T-cell (primary cell): ENCODE measurements around the gene SLC6A5. TPM values are rescaled to one million over a fixed set of nuclear protein-coding genes. Genes with fewer than 3 reads are reported as not detected.

Source experiments
- ATAC-seq, 4 experiments: fragments of 200-7000 bp in 3 of 4; fragments of 150-1000 bp in 1 of 4; cut with Tn5 transposase; replicated peaks in 1 of 4; 1 replicate in 3 of 4; 2 replicates in 1 of 4; pipeline ENCODE4 v1.10.0; 2021; ENCODE audit warnings: moderate library complexity in 3 of 4, mild to moderate bottlenecking in 2 of 4, moderate number of reproducible peaks in 1 of 4
- CTCF ChIA-PET, 2 donors: fragments of 300-600 bp; sonication (Branson Sonifier 250); formaldehyde crosslinking; loops; one replicate each; lab custom pipeline; 2022; ENCODE audit warnings: antibody characterized with exemption in 2 of 2; lab: Charles Lee
- POLR2A ChIA-PET, 2 donors: fragments of 300-600 bp; sonication (Branson Sonifier 250); formaldehyde crosslinking; loops; one replicate each; lab custom pipeline; 2022; ENCODE audit warnings: antibody characterized with exemption in 2 of 2; lab: Charles Lee
- DNase-seq, 35 experiments: peaks; one replicate each; pipeline versions ENCODE4 v3.0.0 to v3.0.0-alpha.2; 2013 to 2023
- H3K27ac ChIP-seq: one replicate; pipeline ENCODE4 v1.5.1; 2013; ENCODE audit warnings: low read length
- H3K27me3 ChIP-seq, 2 experiments: replicated peaks in 1 of 2; 1 replicate in 1 of 2; 2 replicates in 1 of 2; pipeline versions ENCODE4 v1.6.1 to v1.7.0; 2013; ENCODE audit warnings: low read length in 1 of 2, mixed read lengths in 1 of 2; ENCODE audit not compliant: control insufficient read depth in 2 of 2, insufficient read depth in 2 of 2; ENCODE audit errors: extremely low read depth in 1 of 2
- H3K36me3 ChIP-seq, 2 donors: 1 replicate in 1 of 2; 2 replicates in 1 of 2; pipeline versions ENCODE4 v1.6.1 to v1.7.0; 2013; ENCODE audit warnings: low read length in 1 of 2; ENCODE audit not compliant: control insufficient read depth in 2 of 2, insufficient read depth in 1 of 2; ENCODE audit errors: extremely low read depth in 1 of 2
- H3K4me1 ChIP-seq, 2 experiments: 1 replicate in 1 of 2; 2 replicates in 1 of 2; pipeline versions ENCODE4 v1.6.1 to v1.7.0; 2013; ENCODE audit warnings: low read length in 2 of 2, mixed read lengths in 1 of 2; ENCODE audit not compliant: insufficient read depth in 2 of 2, control insufficient read depth in 1 of 2; ENCODE audit errors: extremely low read depth in 1 of 2
- H3K4me3 ChIP-seq, 2 donors: 1 replicate in 1 of 2; 2 replicates in 1 of 2; pipeline versions ENCODE4 v1.5.1 to v1.7.0; 2013; ENCODE audit warnings: mild to moderate bottlenecking in 2 of 2, low read length in 1 of 2, moderate library complexity in 1 of 2; ENCODE audit not compliant: control insufficient read depth in 1 of 2; ENCODE audit errors: extremely low read depth in 1 of 2
- H3K9me3 ChIP-seq: 2 replicates; pipeline ENCODE4 v1.7.0; 2013
- H3K27ac Mint-ChIP-seq, 2 donors: one replicate each; pipeline ENCODE4 v1.8.0; 2020 to 2021; ENCODE audit warnings: mild to moderate bottlenecking in 2 of 2, mixed read lengths in 2 of 2
- H3K27me3 Mint-ChIP-seq, 2 donors: one replicate each; pipeline ENCODE4 v1.8.0; 2021 to 2022; ENCODE audit warnings: mixed read lengths in 2 of 2
- H3K36me3 Mint-ChIP-seq: one replicate; pipeline ENCODE4 v1.8.0; 2021; ENCODE audit warnings: mixed read lengths
- H3K4me1 Mint-ChIP-seq, 3 donors: one replicate each; pipeline ENCODE4 v1.8.0; 2020 to 2022; ENCODE audit warnings: mixed read lengths in 3 of 3, mild to moderate bottlenecking in 1 of 3
- H3K4me3 Mint-ChIP-seq, 3 donors: one replicate each; pipeline ENCODE4 v1.8.0; 2020 to 2022; ENCODE audit warnings: mild to moderate bottlenecking in 3 of 3, mixed read lengths in 3 of 3, moderate library complexity in 3 of 3
- H3K9me3 Mint-ChIP-seq, 3 donors: one replicate each; pipeline ENCODE4 v1.8.0; 2020 to 2022; ENCODE audit warnings: mixed read lengths in 3 of 3
- WGBS: methylation state at CpG from one replicate; pipeline ENCODE4 v1.1.5; 2013; ENCODE audit warnings: missing lambda C conversion rate; ENCODE audit not compliant: insufficient coverage; 5-methylcytosine and 5-hydroxymethylcytosine counted together
- total RNA-seq, 35 experiments: library from RNA in 6 of 35; stranded (reverse) in 6 of 35; fragments of 120-200 nt in 1 of 35; gene quantifications; one replicate each; pipeline versions ENCODE4 v1.2.1 to v1.2.4 and lab custom pipeline; 2013 to 2026

SLC6A5 gene
- total RNA-seq, 5 donors from 2014 or later (not counting 1 experiment from before 2014, with no cell fraction given), result not detected

DNA sequence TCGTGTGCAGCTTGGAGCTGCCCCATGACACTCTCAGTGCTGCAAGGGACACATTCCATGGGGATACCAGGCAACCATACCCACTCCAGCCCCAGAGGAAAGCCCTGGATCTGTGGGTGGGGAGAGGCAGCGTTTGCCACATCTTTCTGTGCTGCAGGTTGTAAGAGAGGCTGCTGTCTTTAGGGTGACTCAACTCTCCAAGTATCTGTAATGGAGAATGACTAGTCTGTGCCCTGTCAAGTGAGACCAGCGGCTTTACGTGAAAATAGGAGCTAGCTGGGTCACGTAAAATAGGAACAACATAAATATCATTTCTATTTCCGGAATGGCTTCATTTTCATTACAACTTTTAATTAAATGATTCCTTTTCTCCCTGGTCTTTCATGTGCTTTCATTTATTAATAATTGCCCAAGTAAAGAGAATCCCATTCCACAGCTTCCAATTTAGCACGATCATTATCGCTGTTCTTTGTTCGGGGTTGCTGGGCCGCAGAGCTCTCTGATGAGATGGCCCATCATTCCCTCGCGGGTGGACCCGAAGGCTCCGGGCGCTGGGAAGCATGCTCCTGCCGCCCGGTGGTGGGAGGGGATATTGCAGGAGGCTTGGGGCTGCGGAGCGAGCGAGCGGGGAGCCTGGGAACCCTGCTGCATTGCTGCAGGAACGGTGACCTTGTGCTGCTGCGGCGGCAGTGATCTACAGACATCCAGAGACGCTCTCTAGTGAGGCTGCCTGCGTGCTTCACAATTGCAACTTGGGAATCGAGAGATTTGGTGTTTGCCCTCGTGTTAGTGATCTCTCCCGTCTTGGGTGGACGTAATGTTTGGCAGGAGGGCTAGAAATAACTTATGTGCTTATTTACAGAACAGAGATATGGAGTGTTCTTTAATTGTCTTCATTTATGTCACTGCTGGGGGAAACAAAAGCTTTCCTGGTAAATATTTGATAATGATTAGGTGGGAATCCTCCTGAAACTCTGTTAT is 10.6 kb downstream of the SLC6A5 start:
- Histone ChIP-seq H3K4me3 (no peak overlapping the region), H3K36me3 (no peaks in the 10 kb centered on the region), H3K4me1 (peaks cover 0 to 5% of the 10 kb centered on the region in 2 experiments), H3K9me3 (no peaks in the 10 kb centered on the region), H3K27me3 (peaks cover 10 to 45% of the 10 kb centered on the region in 2 experiments), H3K27ac (no peak overlapping the region)
- Mint-ChIP-seq H3K4me1 (peaks cover 7 to 10% (median 7%) of the 10 kb centered on the region in 3 donors), H3K4me3 (peak overlapping the region; percentile 14 to 52 (median 42)), H3K36me3 (no peaks in the 10 kb centered on the region), H3K27ac (no peak overlapping the region), H3K9me3 (no peaks in the 10 kb centered on the region), H3K27me3 (peaks cover 77 to 78% of the 10 kb centered on the region in 2 donors)
- ChIA-PET POLR2A (no interaction called here), CTCF (interaction anchor here (1.1 to 1.4 kb wide), 3 partner anchors 10 to 482 kb away, joined by 3 to 8 read pairs (median 4); no protein-coding TSS in a partner anchor)
- peak; percentile 40 to 66 (median 58) for ATAC-seq
- WGBS, result 8% methylated on average over 24 of the region's 30 CpGs
- peak in 32 of 35 experiments; percentile 3 to 50 (median 29) for DNase-seq

DNA sequence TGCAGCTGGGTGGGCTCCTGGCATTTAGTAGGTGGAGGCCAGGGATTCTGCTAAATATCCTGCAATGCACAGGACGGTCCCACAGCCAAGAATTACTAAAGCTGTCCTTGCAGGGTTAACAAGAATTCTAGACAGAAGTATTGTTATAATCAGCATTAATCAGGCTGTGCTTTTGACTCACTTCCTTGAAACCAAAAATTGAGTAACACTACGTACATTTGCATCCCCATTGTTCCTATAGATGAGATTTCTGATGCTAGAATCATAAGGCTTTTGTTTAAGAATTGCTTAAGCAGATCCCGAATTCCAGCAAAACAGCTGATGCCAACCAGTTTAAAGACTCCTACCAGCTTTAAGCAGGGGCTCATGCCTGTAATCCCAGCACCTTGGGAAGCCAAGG is 11.4 kb downstream of the SLC6A5 start:
- H3K27ac Mint-ChIP-seq, result no peak overlapping the region
- Histone ChIP-seq H3K27ac (no peak overlapping the region), H3K27me3 (peaks cover 10 to 37% of the 10 kb centered on the region in 2 experiments), H3K9me3 (no peaks in the 10 kb centered on the region), H3K4me3 (no peak overlapping the region), H3K36me3 (no peaks in the 10 kb centered on the region), H3K4me1 (peaks cover 0 to 5% of the 10 kb centered on the region in 2 experiments)
- DNase-seq (no peak), ATAC-seq (no peak)
- ChIA-PET POLR2A (interaction anchor here in 1 of 2 donors (0.6 kb wide), 1 partner anchor 89 kb away, joined by 5 read pairs; no protein-coding TSS in a partner anchor), CTCF (interaction anchor here in 1 of 2 donors (0.7 to 1.4 kb wide), 2 partner anchors 109 to 483 kb away, joined by 3 to 8 read pairs; no protein-coding TSS in a partner anchor)
- peaks cover 69 to 76% of the 10 kb centered on the region in 2 donors for H3K27me3 Mint-ChIP-seq
- H3K36me3 Mint-ChIP-seq, result no peaks in the 10 kb centered on the region
- H3K9me3 Mint-ChIP-seq, result no peaks in the 10 kb centered on the region
- no CpG with 5 or more reads among the region's 3 CpGs for WGBS
- H3K4me3 Mint-ChIP-seq, result peak overlapping the region in 1 of 3 donors; percentile 52
- peaks cover 7 to 10% (median 7%) of the 10 kb centered on the region in 3 donors for H3K4me1 Mint-ChIP-seq

DNA sequence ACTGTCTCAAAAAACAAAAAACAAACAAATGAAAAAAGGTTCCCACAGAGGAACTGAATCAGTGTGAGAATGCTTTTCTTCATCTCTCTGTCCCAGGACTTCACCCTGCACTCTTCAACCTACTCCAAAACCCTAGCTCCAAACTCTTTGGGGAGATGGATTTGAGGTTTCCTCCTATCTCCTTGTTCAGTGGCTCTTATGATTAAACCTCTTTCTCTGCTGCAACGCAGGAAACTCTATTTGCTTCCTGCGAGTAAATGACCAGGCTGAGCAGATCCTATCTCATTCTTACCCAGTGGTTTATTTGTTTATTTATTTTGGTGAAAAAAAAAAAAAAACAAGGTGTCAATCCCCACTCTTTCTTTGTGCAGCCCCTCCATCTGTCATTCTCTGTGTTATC is 12.0 kb downstream of the SLC6A5 start:
- ATAC-seq, result no peak

DNA sequence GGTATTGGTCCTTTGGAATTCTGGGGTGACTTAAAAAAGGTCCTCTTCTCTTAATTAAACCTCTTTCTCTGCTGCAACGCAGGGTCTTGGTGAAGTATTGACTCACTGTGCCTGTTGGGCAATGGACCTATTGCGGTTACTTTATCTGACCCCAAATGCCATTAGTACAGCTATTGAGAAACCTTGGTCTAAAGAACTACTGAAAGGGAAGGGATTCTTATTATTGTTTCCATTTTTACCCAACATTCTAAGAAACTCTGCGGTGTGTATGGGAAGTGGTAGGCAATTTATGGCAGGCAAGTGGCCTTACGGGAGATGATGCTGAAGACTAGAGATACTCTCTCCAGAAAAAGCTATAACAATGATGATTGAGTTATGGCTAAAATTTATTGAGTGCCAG is 12.5 kb downstream of the SLC6A5 start:
- Mint-ChIP-seq H3K9me3 (no peaks in the 10 kb centered on the region), H3K4me1 (peaks cover 7 to 10% (median 7%) of the 10 kb centered on the region in 3 donors), H3K36me3 (no peaks in the 10 kb centered on the region), H3K27ac (no peak overlapping the region), H3K4me3 (no peak overlapping the region), H3K27me3 (peaks cover 63 to 75% of the 10 kb centered on the region in 2 donors)
- no peaks in the 10 kb centered on the region for H3K36me3 ChIP-seq
- no peak overlapping the region for H3K4me3 ChIP-seq
- ChIA-PET CTCF (no interaction called here), POLR2A (no interaction called here)
- H3K4me1 ChIP-seq, result peaks cover 0 to 5% of the 10 kb centered on the region in 2 experiments
- H3K27ac ChIP-seq, result no peak overlapping the region
- no peak for ATAC-seq
- DNase-seq, result no peak
- H3K9me3 ChIP-seq, result no peaks in the 10 kb centered on the region
- no CpG with 5 or more reads among the region's 4 CpGs for WGBS
- H3K27me3 ChIP-seq, result peaks cover 7 to 31% of the 10 kb centered on the region in 2 experiments

More for the DNA sequence above, 12.0 kb downstream of the SLC6A5 start:
- Histone ChIP-seq H3K36me3 (no peaks in the 10 kb centered on the region), H3K4me3 (no peak overlapping the region), H3K4me1 (peaks cover 0 to 5% of the 10 kb centered on the region in 2 experiments), H3K27ac (no peak overlapping the region), H3K9me3 (no peaks in the 10 kb centered on the region), H3K27me3 (peaks cover 7 to 30% of the 10 kb centered on the region in 2 experiments)
- ChIA-PET CTCF (interaction anchor here in 1 of 2 donors (0.7 kb wide), 1 partner anchor 110 kb away, joined by 3 read pairs; no protein-coding TSS in a partner anchor), POLR2A (no interaction called here)
- H3K4me1 Mint-ChIP-seq, result peaks cover 7 to 10% (median 7%) of the 10 kb centered on the region in 3 donors
- no peaks in the 10 kb centered on the region for H3K9me3 Mint-ChIP-seq
- peaks cover 62 to 74% of the 10 kb centered on the region in 2 donors for H3K27me3 Mint-ChIP-seq
- no peak overlapping the region for H3K4me3 Mint-ChIP-seq
- H3K36me3 Mint-ChIP-seq, result no peaks in the 10 kb centered on the region
- no CpG with 5 or more reads among the region's 2 CpGs for WGBS
- no peak overlapping the region for H3K27ac Mint-ChIP-seq
- no peak for DNase-seq

DNA sequence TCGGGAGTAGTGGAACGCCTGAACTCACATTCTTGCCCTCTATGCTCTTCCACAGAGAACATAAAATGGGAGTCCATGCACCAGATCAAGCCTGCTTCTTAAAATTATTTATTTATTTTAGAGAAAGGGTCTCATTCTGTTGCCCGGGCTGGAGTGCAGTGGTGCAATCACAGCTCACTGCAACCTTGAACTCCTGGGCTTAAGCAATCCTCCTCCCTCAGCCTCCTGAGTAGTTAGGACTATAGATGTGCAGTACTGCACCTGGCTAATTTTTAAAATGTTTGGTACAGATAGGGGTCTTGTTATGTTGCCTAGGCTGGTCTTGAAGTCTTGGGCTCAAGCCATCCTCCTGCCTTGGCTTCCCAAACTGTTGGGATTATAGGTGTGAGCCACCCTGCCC is 13.0 kb downstream of the SLC6A5 start:
- Histone ChIP-seq H3K27me3 (peaks cover 4 to 32% of the 10 kb centered on the region in 2 experiments), H3K27ac (no peak overlapping the region), H3K4me1 (peaks cover 0 to 5% of the 10 kb centered on the region in 2 experiments), H3K36me3 (no peaks in the 10 kb centered on the region), H3K9me3 (no peaks in the 10 kb centered on the region), H3K4me3 (no peak overlapping the region)
- DNase-seq, result no peak
- Mint-ChIP-seq H3K4me3 (no peak overlapping the region), H3K27me3 (peaks cover 60 to 74% of the 10 kb centered on the region in 2 donors), H3K27ac (no peak overlapping the region), H3K4me1 (peaks cover 7 to 10% (median 7%) of the 10 kb centered on the region in 3 donors), H3K9me3 (no peaks in the 10 kb centered on the region), H3K36me3 (no peaks in the 10 kb centered on the region)
- POLR2A ChIA-PET, result no interaction called here
- CTCF ChIA-PET, result no interaction called here
- ATAC-seq, result no peak
- no CpG with 5 or more reads among the region's 3 CpGs for WGBS

DNA sequence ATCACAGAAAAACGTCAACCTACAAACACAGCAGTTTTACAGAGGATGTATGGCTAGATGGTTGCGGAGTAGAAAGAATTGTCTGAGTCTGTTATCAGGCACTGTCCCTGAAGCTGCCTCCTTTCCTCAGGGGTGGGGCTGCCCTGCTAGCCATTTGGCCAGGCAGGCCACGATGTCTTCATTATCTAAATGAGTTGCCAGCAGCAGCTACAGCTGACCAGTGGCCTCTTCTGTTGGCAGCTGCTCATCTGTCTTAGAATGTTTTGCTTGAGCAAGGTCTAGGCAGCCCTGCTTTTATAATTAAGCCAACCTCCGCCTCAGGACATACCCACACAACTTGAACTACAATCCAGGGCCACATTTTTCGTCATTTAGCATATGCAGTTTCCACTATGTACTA is 17.5 kb downstream of the SLC6A5 start:
- 10% methylated on average over 1 of the region's 5 CpGs for WGBS
- CTCF ChIA-PET, result no interaction called here
- H3K4me3 Mint-ChIP-seq, result no peak overlapping the region
- ATAC-seq (no peak), DNase-seq (no peak)
- H3K9me3 Mint-ChIP-seq, result no peaks in the 10 kb centered on the region
- Histone ChIP-seq H3K4me1 (no peaks in the 10 kb centered on the region), H3K27ac (no peak overlapping the region), H3K4me3 (no peak overlapping the region), H3K9me3 (no peaks in the 10 kb centered on the region), H3K27me3 (peaks cover 3 to 24% of the 10 kb centered on the region in 2 experiments), H3K36me3 (no peaks in the 10 kb centered on the region)
- no peaks in the 10 kb centered on the region for H3K36me3 Mint-ChIP-seq
- POLR2A ChIA-PET, result no interaction called here
- no peaks in the 10 kb centered on the region for H3K4me1 Mint-ChIP-seq
- H3K27ac Mint-ChIP-seq, result no peak overlapping the region
- H3K27me3 Mint-ChIP-seq, result peaks cover 33 to 49% of the 10 kb centered on the region in 2 donors
